HepG2 (cell line): ENCODE measurements around the gene STARD13. TPM values are rescaled to one million over a fixed set of nuclear protein-coding genes. Genes with fewer than 3 reads are reported as not detected.

Experiments used
- BORCS8-MEF2B ChIP-seq: sonication (generic); formaldehyde crosslinking; IDR thresholded peaks from 2 replicates; pipeline ENCODE4 v1.8.0; 2022; ENCODE audit warnings: mild to moderate bottlenecking, missing genetic modification reagents
- FOXC1 ChIP-seq: sonication (generic); formaldehyde crosslinking; IDR thresholded peaks from 2 replicates; pipeline ENCODE4 v1.8.0; 2022; ENCODE audit warnings: mild to moderate bottlenecking, missing genetic modification reagents, borderline replicate concordance
- KLF15 ChIP-seq: sonication (generic); formaldehyde crosslinking; IDR thresholded peaks from 2 replicates; pipeline ENCODE4 v1.8.1; 2023; ENCODE audit warnings: borderline replicate concordance, mild to moderate bottlenecking, inconsistent platforms, missing genetic modification reagents, mixed read lengths
- MAFG ChIP-seq: sonication (generic); formaldehyde crosslinking; IDR thresholded peaks from 2 replicates; pipeline ENCODE4 v1.5.1; 2020; ENCODE audit warnings: mild to moderate bottlenecking, missing genetic modification reagents
- NBN ChIP-seq: fragments of 450-650 bp; conservative IDR thresholded peaks from 2 replicates; pipeline ENCODE4 v1.6.1; 2017
- NKX3-1 ChIP-seq: sonication (generic); formaldehyde crosslinking; IDR thresholded peaks from 2 replicates; pipeline ENCODE4 v1.5.0; 2020; ENCODE audit warnings: missing genetic modification reagents
- SOX5 ChIP-seq: IDR thresholded peaks from 2 replicates; pipeline ENCODE4 v1.6.1; 2016; ENCODE audit warnings: borderline replicate concordance
- TARDBP ChIP-seq: sonication (generic); formaldehyde crosslinking; IDR thresholded peaks from 2 replicates; pipeline ENCODE4 v1.8.0; 2022; ENCODE audit warnings: mild to moderate bottlenecking, missing genetic modification reagents
- TEAD3 ChIP-seq: optimal IDR thresholded peaks from 2 replicates; pipeline ENCODE3; 2016; ENCODE audit warnings: borderline replicate concordance
- TMF1 ChIP-seq: sonication (generic); formaldehyde crosslinking; IDR thresholded peaks from 2 replicates; pipeline ENCODE4 v1.8.1; 2022; ENCODE audit warnings: low read depth, missing genetic modification reagents
- YEATS4 ChIP-seq: sonication (generic); formaldehyde crosslinking; IDR thresholded peaks from 2 replicates; pipeline ENCODE4 v1.4.0; 2020; ENCODE audit warnings: missing genetic modification reagents, borderline replicate concordance
- ZNF143 ChIP-seq: sonication (generic); formaldehyde crosslinking; IDR thresholded peaks from 2 replicates; pipeline ENCODE4 v1.4.0; 2020; ENCODE audit warnings: missing genetic modification reagents
- ZNF160 ChIP-seq: sonication (generic); formaldehyde crosslinking; IDR thresholded peaks from 2 replicates; pipeline ENCODE4 v1.8.0; 2022; ENCODE audit warnings: mild to moderate bottlenecking, inconsistent platforms, missing genetic modification reagents
- ZNF207 ChIP-seq: fragments of 450-650 bp; IDR thresholded peaks from 2 replicates; pipeline ENCODE4 v1.6.1; 2016; ENCODE audit warnings: antibody characterized with exemption, borderline replicate concordance
- ZNF3 ChIP-seq: IDR thresholded peaks from 2 replicates; pipeline ENCODE4 v1.7.0; 2017; ENCODE audit warnings: inconsistent platforms
- ZNF746 ChIP-seq: sonication (generic); formaldehyde crosslinking; IDR thresholded peaks from 2 replicates; pipeline ENCODE4 v1.8.0; 2022; ENCODE audit warnings: mild to moderate bottlenecking, missing genetic modification reagents
- ZSCAN22 ChIP-seq: sonication (generic); formaldehyde crosslinking; IDR thresholded peaks from 2 replicates; pipeline ENCODE4 v1.4.0; 2020; ENCODE audit warnings: mild to moderate bottlenecking, missing genetic modification reagents
- polyA plus RNA-seq, 8 experiments: library from polyadenylated mRNA; depleted of rRNA in 3 of 8; stranded (reverse) in 7 of 8; unstranded in 1 of 8; fragments of >200 nt; fragmentation: Illumina TruSeq in 4 of 8; extraction: Trizol in 4 of 8; gene quantifications; 2 replicates each; pipeline versions ENCODE4 v1.2.1 to v1.2.3, GENCODE V29; 2011 to 2016; ENCODE audit warnings: low read depth in 4 of 8, missing spikeins in 1 of 8, mixed read lengths in 1 of 8; ENCODE audit not compliant: insufficient read depth in 1 of 8
- total RNA-seq, 5 experiments: library from RNA; depleted of rRNA; stranded (reverse); fragments of >200 nt; fragmentation: Illumina TruSeq; extraction: Trizol; gene quantifications; 2 replicates each; pipeline ENCODE4 v1.2.3, GENCODE V29; 2016; ENCODE audit warnings: low read depth in 1 of 5
- TF ChIP-seq, protein P1 (sequence below): sonication (generic); formaldehyde crosslinking; IDR thresholded peaks from 2 replicates; pipeline ENCODE4 v1.5.0; 2020; ENCODE audit warnings: missing genetic modification reagents
- TF ChIP-seq, protein P2 (sequence below): sonication (generic); formaldehyde crosslinking; IDR thresholded peaks from 2 replicates; pipeline ENCODE4 v1.4.0; 2020; ENCODE audit warnings: mild to moderate bottlenecking, missing genetic modification reagents
- TF ChIP-seq, protein P3 (sequence below): sonication (generic); formaldehyde crosslinking; IDR thresholded peaks from 2 replicates; pipeline ENCODE4 v1.5.1; 2020; ENCODE audit warnings: mild to moderate bottlenecking, missing genetic modification reagents, moderate library complexity

STARD13 gene
- total and polyA plus RNA-seq, 2 of the 13 experiments (the other 11 are each of a cell fraction or from before 2014, with no cell fraction given), result 12.8 to 14.3 TPM

DNA sequence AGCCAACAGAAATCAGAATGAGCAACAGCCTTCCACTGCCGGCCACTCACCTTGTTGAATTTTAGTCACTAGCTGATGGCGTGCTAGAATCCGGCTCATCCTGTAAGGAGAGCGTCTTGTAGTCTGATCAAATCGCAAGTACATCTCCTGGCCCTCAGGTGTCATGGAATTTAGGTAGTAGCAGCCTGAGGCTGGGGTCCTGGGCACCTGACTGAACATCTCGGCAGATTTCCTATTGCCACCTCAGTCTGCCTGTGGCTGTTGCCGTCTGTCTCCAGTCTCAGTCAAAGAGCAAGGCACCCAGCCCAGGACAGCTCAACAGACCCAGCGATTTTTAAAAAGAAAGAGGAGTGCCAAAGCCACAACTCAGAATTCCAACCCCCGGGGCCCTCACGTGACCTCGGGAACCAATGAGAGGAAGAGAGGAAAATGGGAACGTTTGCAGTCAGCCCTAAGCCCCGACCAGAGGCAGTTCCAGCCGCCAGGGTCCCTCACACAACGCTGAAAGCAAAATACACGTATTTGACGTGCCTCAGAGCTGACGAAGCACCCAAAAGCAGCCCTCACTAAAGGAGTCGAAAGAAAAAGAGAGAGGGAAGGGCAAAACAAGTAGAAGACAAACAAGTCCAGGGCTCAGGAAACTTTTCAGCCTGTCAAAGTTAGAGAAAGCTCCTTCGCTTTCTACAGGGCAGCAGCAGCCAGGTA, at the start of gene STARD13 (continued):
- TF ChIP-seq ZSCAN22 (CRISPR knock-in tag) (no peak), YEATS4 (CRISPR knock-in tag) (peak; percentile 46), ZNF746 (CRISPR knock-in tag) (no peak), SOX5 (CRISPR knock-in tag) (no peak), ZNF207 (no peak), ZNF143 (CRISPR knock-in tag) (no peak), NKX3-1 (0 out of 2 replicates have a peak, but pooled peaks have one; percentile 28), NBN (no peak), FOXC1 (peak; percentile 85; the same call in 1 of the 2 replicates), TARDBP (CRISPR knock-in tag) (peak; percentile 50; the same call in 1 of the 2 replicates), MAFG (CRISPR knock-in tag) (no peak), ZNF160 (CRISPR knock-in tag) (no peak), KLF15 (CRISPR knock-in tag) (no peak), TEAD3 (CRISPR knock-in tag) (peak; percentile 65), TMF1 (CRISPR knock-in tag) (no peak), ZNF3 (no peak), BORCS8-MEF2B (CRISPR knock-in tag) (no peak)
- TF ChIP-seq, protein P1, sequence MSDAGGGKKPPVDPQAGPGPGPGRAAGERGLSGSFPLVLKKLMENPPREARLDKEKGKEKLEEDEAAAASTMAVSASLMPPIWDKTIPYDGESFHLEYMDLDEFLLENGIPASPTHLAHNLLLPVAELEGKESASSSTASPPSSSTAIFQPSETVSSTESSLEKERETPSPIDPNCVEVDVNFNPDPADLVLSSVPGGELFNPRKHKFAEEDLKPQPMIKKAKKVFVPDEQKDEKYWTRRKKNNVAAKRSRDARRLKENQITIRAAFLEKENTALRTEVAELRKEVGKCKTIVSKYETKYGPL (CRISPR knock-in tag), result no peak
- TF ChIP-seq, protein P2, sequence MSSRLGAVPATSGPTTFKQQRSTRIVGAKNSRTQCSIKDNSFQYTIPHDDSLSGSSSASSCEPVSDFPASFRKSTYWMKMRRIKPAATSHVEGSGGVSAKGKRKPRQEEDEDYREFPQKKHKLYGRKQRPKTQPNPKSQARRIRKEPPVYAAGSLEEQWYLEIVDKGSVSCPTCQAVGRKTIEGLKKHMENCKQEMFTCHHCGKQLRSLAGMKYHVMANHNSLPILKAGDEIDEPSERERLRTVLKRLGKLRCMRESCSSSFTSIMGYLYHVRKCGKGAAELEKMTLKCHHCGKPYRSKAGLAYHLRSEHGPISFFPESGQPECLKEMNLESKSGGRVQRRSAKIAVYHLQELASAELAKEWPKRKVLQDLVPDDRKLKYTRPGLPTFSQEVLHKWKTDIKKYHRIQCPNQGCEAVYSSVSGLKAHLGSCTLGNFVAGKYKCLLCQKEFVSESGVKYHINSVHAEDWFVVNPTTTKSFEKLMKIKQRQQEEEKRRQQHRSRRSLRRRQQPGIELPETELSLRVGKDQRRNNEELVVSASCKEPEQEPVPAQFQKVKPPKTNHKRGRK (CRISPR knock-in tag), result no peak
- TF ChIP-seq, protein P3, sequence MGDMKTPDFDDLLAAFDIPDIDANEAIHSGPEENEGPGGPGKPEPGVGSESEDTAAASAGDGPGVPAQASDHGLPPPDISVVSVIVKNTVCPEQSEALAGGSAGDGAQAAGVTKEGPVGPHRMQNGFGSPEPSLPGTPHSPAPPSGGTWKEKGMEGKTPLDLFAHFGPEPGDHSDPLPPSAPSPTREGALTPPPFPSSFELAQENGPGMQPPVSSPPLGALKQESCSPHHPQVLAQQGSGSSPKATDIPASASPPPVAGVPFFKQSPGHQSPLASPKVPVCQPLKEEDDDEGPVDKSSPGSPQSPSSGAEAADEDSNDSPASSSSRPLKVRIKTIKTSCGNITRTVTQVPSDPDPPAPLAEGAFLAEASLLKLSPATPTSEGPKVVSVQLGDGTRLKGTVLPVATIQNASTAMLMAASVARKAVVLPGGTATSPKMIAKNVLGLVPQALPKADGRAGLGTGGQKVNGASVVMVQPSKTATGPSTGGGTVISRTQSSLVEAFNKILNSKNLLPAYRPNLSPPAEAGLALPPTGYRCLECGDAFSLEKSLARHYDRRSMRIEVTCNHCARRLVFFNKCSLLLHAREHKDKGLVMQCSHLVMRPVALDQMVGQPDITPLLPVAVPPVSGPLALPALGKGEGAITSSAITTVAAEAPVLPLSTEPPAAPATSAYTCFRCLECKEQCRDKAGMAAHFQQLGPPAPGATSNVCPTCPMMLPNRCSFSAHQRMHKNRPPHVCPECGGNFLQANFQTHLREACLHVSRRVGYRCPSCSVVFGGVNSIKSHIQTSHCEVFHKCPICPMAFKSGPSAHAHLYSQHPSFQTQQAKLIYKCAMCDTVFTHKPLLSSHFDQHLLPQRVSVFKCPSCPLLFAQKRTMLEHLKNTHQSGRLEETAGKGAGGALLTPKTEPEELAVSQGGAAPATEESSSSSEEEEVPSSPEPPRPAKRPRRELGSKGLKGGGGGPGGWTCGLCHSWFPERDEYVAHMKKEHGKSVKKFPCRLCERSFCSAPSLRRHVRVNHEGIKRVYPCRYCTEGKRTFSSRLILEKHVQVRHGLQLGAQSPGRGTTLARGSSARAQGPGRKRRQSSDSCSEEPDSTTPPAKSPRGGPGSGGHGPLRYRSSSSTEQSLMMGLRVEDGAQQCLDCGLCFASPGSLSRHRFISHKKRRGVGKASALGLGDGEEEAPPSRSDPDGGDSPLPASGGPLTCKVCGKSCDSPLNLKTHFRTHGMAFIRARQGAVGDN (CRISPR knock-in tag), result peak; percentile 63
